Spleen (tissue), 11 donors: ENCODE measurements around the gene KLHL21. TPM values are rescaled to one million over a fixed set of nuclear protein-coding genes. Genes with fewer than 3 reads are reported as not detected.
A peak's percentile ranks its signal among the peaks of the same experiment; 100 is the strongest.

Experiments used
- DNase-seq: peaks from one replicate; pipeline ENCODE4 v3.0.0-alpha.2; 2020
- H3K27ac ChIP-seq, 8 donors: fragments of 200-600 bp; sonication (generic) in 7 of 8; 1 replicate in 4 of 8; 2 replicates in 4 of 8; pipeline versions ENCODE4 v1.5.0 to v1.8.0; 2016 to 2021; ENCODE audit warnings: inconsistent platforms in 4 of 8, mild to moderate bottlenecking in 4 of 8, moderate library complexity in 1 of 8
- H3K27me3 ChIP-seq, 7 donors: fragments of 200-600 bp; sonication (generic) in 6 of 7; replicated peaks in 1 of 7; 1 replicate in 4 of 7; 2 replicates in 3 of 7; pipeline versions ENCODE4 v1.5.0 to v1.8.0; 2016 to 2021; ENCODE audit warnings: inconsistent platforms in 3 of 7, mild to moderate bottlenecking in 1 of 7
- H3K36me3 ChIP-seq, 6 donors: fragments of 200-600 bp; sonication (generic) in 5 of 6; 1 replicate in 4 of 6; 2 replicates in 2 of 6; pipeline versions ENCODE4 v1.5.0 to v1.8.0; 2016 to 2021; ENCODE audit warnings: inconsistent platforms in 2 of 6
- H3K4me1 ChIP-seq, 6 donors: fragments of 200-600 bp; sonication (generic) in 5 of 6; 1 replicate in 3 of 6; 2 replicates in 3 of 6; pipeline versions ENCODE4 v1.5.0 to v1.8.0; 2016 to 2021; ENCODE audit warnings: inconsistent platforms in 3 of 6
- H3K4me3 ChIP-seq, 8 donors: fragments of 200-600 bp; sonication (generic) in 7 of 8; 1 replicate in 4 of 8; 2 replicates in 4 of 8; pipeline versions ENCODE4 v1.5.0 to v1.8.0; 2016 to 2021; ENCODE audit warnings: inconsistent platforms in 4 of 8, mild to moderate bottlenecking in 4 of 8, moderate library complexity in 2 of 8
- H3K9me3 ChIP-seq, 8 donors: fragments of 200-600 bp; sonication (generic) in 7 of 8; 1 replicate in 4 of 8; 2 replicates in 4 of 8; pipeline versions ENCODE4 v1.5.0 to v1.8.0; 2016 to 2021; ENCODE audit warnings: inconsistent platforms in 4 of 8
- CTCF ChIP-seq, 11 experiments: fragments of 200-600 bp in 7 of 11; fragments of 450-650 bp in 4 of 11; sonication (generic) in 4 of 11; IDR thresholded peaks in 8 of 11; conservative IDR thresholded peaks in 3 of 11; 1 replicate in 7 of 11; 2 replicates in 4 of 11; pipeline versions ENCODE4 v1.4.0 to v1.8.0; 2016 to 2021; ENCODE audit warnings: antibody characterized with exemption in 11 of 11, inconsistent platforms in 4 of 11, mild to moderate bottlenecking in 1 of 11
- POLR2A ChIP-seq, 3 donors: fragments of 450-650 bp; IDR thresholded peaks; one replicate each; pipeline ENCODE4 v1.5.1; 2017; ENCODE audit warnings: antibody characterized with exemption in 3 of 3, mild to moderate bottlenecking in 1 of 3
- POLR2AphosphoS5 ChIP-seq, 3 donors: sonication (generic); formaldehyde crosslinking; IDR thresholded peaks; one replicate each; pipeline ENCODE4 v1.5.1; 2017; ENCODE audit warnings: antibody characterized with exemption in 3 of 3
- WGBS, 5 donors: extraction: QIAGEN DNeasy Blood & Tissue Kit in 3 of 5; methylation state at CpG; one replicate each; pipeline versions ENCODE4 v1.1.5 to v1.1.7; 2013 to 2018; 5-methylcytosine and 5-hydroxymethylcytosine counted together
- intact Hi-C: fragments of 100-400 bp; cut with DNase I; formaldehyde crosslinking; loops from one replicate; pipeline ENCODE4 v1.15.0; 2023; ENCODE audit warnings: low total_unique reads
- polyA plus RNA-seq, 3 donors: library from polyadenylated mRNA; stranded (reverse); fragments of 200-250 nt; gene quantifications; one replicate each; pipeline ENCODE4 v1.2.1, GENCODE V29; 2013
- total RNA-seq, 7 donors: library from RNA; depleted of rRNA in 3 of 7; stranded (reverse); fragments of >200 nt in 3 of 7; fragmentation: NEBNext Ultra II Directional in 4 of 7; extraction: Animal tissue kit (Norgen Biotek cat#: 25700) in 4 of 7; gene quantifications; one replicate each; pipeline versions ENCODE4 v1.1.0 to v1.2.1, GENCODE V29; 2016 to 2021
- donor health status: healthy with polysubstance abuse.
- donor health status: DM: no; HTN: no; CAD: no; lungs with moderate emphysema.
- donor health status: DM: no; HTN: no; CAD: no.
- donor health status: Bipolar disorder and iron deficiency.
- donor health status: healthy.
- donor health status: DM: no; HTN: no; CAD: no.
- donor health status: DM: yes; HTN: yes; CAD: no.

The KLHL21 gene
- total and polyA plus RNA-seq, 10 donors = 5.0 to 41.5 (median 22.4) TPM

GRCh38 chr1:6587261-6588005 lies 15.2 kb downstream of the KLHL21 start:
- Histone ChIP-seq H3K9me3 (no peaks in the 10 kb centered on the region), H3K4me1 (peaks cover 13 to 99% (median 67%) of the 10 kb centered on the region in 6 donors), H3K27ac (peak overlapping the region in 2 of 8 donors; percentile 7 to 20), H3K27me3 (no peaks in the 10 kb centered on the region), H3K4me3 (no peak overlapping the region), H3K36me3 (peaks cover 0 to 73% (median 40%) of the 10 kb centered on the region in 6 donors)
- intact Hi-C loops = no loop called here
- TF ChIP-seq CTCF (IDR thresholded peaks at IDR 0.05 in 8 of 11, conservative IDR thresholded peaks at IDR 0.05 in 3 of 11) = no peak
- no peak for TF ChIP-seq POLR2A (IDR thresholded peaks at IDR 0.05)
- peak in 2 of 3 donors; percentile 53 for TF ChIP-seq POLR2AphosphoS5 (IDR thresholded peaks at IDR 0.05)
- no peak for DNase-seq
- 37 to 49% (median 46%) methylated on average over 10 to 13 of the region's 13 CpGs for WGBS, 5 donors

- H3K4me1 ChIP-seq = peaks cover 21 to 99% (median 67%) of the 10 kb centered on the region in 6 donors
- intact Hi-C loops = no loop called here
- no peaks in the 10 kb centered on the region for H3K9me3 ChIP-seq
- H3K27me3 ChIP-seq = no peaks in the 10 kb centered on the region
- no peak for DNase-seq
- WGBS, 5 donors = 89 to 97% (median 91%) methylated on average over 7 to 11 of the region's 11 CpGs
- H3K27ac ChIP-seq = no peak overlapping the region
- no peak overlapping the region for H3K4me3 ChIP-seq
- TF ChIP-seq POLR2A (IDR thresholded peaks at IDR 0.05) (no peak), POLR2AphosphoS5 (IDR thresholded peaks at IDR 0.05) (peak in 1 of 3 donors; percentile 50), CTCF (IDR thresholded peaks at IDR 0.05 in 8 of 11, conservative IDR thresholded peaks at IDR 0.05 in 3 of 11) (no peak)
- peaks cover 0 to 63% (median 34%) of the 10 kb centered on the region in 6 donors for H3K36me3 ChIP-seq
These were observed 16.3 kb downstream of the KLHL21 start for GRCh38 chr1:6586404-6586816.

- no peak for DNase-seq
- Histone ChIP-seq H3K27me3 (no peaks in the 10 kb centered on the region), H3K4me3 (no peak overlapping the region), H3K36me3 (peaks cover 0 to 58% (median 34%) of the 10 kb centered on the region in 6 donors), H3K9me3 (no peaks in the 10 kb centered on the region), H3K27ac (no peak overlapping the region), H3K4me1 (peaks cover 27 to 99% (median 67%) of the 10 kb centered on the region in 6 donors)
- TF ChIP-seq POLR2A (IDR thresholded peaks at IDR 0.05) (no peak), POLR2AphosphoS5 (IDR thresholded peaks at IDR 0.05) (no peak), CTCF (IDR thresholded peaks at IDR 0.05 in 8 of 11, conservative IDR thresholded peaks at IDR 0.05 in 3 of 11) (no peak)
- 94 to 99% (median 97%) methylated on average over 7 of the region's 7 CpGs for WGBS, 5 donors
- intact Hi-C loops = no loop called here
These were observed 16.8 kb downstream of the KLHL21 start for GRCh38 chr1:6585841-6586240.

GRCh38 chr1:6585081-6585722 lies 17.5 kb downstream of the KLHL21 start:
- Histone ChIP-seq H3K4me3 (no peak overlapping the region), H3K27ac (no peak overlapping the region), H3K27me3 (no peaks in the 10 kb centered on the region), H3K36me3 (peaks cover 0 to 52% (median 30%) of the 10 kb centered on the region in 6 donors), H3K9me3 (no peaks in the 10 kb centered on the region), H3K4me1 (peaks cover 31 to 99% (median 68%) of the 10 kb centered on the region in 6 donors)
- 85 to 91% (median 90%) methylated on average over 10 to 12 of the region's 12 CpGs for WGBS, 5 donors
- DNase-seq = no peak
- intact Hi-C loops = no loop called here
- TF ChIP-seq POLR2A (IDR thresholded peaks at IDR 0.05) (no peak), POLR2AphosphoS5 (IDR thresholded peaks at IDR 0.05) (peak in 1 of 3 donors; percentile 43), CTCF (IDR thresholded peaks at IDR 0.05 in 8 of 11, conservative IDR thresholded peaks at IDR 0.05 in 3 of 11) (no peak)
